OCI-LY3 (cell line): ENCODE data around the gene NEMP1.

Source experiments
- H2AFZ ChIP-seq: fragments of 200-600, 300-600 bp; shearing (Covaris generic); 2 replicates; pipeline ENCODE4 v1.6.0; 2014; ENCODE audit warnings: antibody characterized with exemption, low read depth, low read length
- H3K27ac ChIP-seq: fragments of 200-600, 300-600 bp; sonication (generic); 2 replicates; pipeline ENCODE4 v1.5.1; 2014; ENCODE audit warnings: mild to moderate bottlenecking, low read length, moderate library complexity, mixed read lengths
- H3K27me3 ChIP-seq: fragments of 200-600, 300-600 bp; sonication (generic); 2 replicates; pipeline ENCODE4 v1.6.1; 2014; ENCODE audit warnings: low read depth, low read length, mixed read lengths
- H3K36me3 ChIP-seq: fragments of 200-600, 300-600 bp; sonication (generic); replicated peaks from 2 replicates; pipeline ENCODE3; 2014; ENCODE audit warnings: low read depth, low read length, mixed read lengths
- H3K4me1 ChIP-seq: fragments of 300-600, 200-600 bp; sonication (generic); 2 replicates; pipeline ENCODE4 v1.6.1; 2014; ENCODE audit warnings: low read length, mixed read lengths
- H3K4me2 ChIP-seq: fragments of 200-600, 300-600 bp; sonication (generic); 2 replicates; pipeline ENCODE4 v1.6.1; 2014; ENCODE audit warnings: low read length, mixed read lengths
- H3K4me3 ChIP-seq: fragments of 300-600, 200-600 bp; sonication (generic); 2 replicates; pipeline ENCODE4 v1.5.1; 2014; ENCODE audit warnings: antibody characterized with exemption, mild to moderate bottlenecking, low read length, moderate library complexity
- H3K79me2 ChIP-seq: fragments of 300-600, 200-600 bp; shearing (Covaris generic); 2 replicates; pipeline ENCODE4 v1.6.1; 2014; ENCODE audit warnings: mild to moderate bottlenecking, low read length, mixed read lengths
- H3K9ac ChIP-seq: fragments of 300-600, 200-600 bp; shearing (Covaris generic); 2 replicates; pipeline ENCODE4 v1.6.0; 2014; ENCODE audit warnings: mild to moderate bottlenecking, low read length, moderate library complexity
- H3K9me3 ChIP-seq: fragments of 200-600, 300-600 bp; shearing (Covaris generic); 2 replicates; pipeline ENCODE4 v1.6.1; 2014; ENCODE audit warnings: low read length, mixed read lengths; ENCODE audit not compliant: insufficient read depth
- H4K20me1 ChIP-seq: fragments of 200-600, 300-600 bp; sonication (generic); 2 replicates; pipeline ENCODE4 v1.6.1; 2016; ENCODE audit warnings: low read length, mixed read lengths; ENCODE audit not compliant: insufficient read depth
- EZH2phosphoT487 ChIP-seq: fragments of 200-600 bp; shearing (Covaris generic); IDR thresholded peaks from 2 replicates; pipeline ENCODE4 v1.6.1; 2018; ENCODE audit warnings: antibody characterized with exemption, mixed run types, low read depth
- TF ChIP-seq, protein P1 (sequence below): fragments of 200-600, 300-600 bp; sonication (generic); IDR thresholded peaks from 2 replicates; pipeline ENCODE4 v1.5.1; 2014; ENCODE audit warnings: antibody characterized with exemption, low read length, low read depth

The NEMP1 gene

DNA sequence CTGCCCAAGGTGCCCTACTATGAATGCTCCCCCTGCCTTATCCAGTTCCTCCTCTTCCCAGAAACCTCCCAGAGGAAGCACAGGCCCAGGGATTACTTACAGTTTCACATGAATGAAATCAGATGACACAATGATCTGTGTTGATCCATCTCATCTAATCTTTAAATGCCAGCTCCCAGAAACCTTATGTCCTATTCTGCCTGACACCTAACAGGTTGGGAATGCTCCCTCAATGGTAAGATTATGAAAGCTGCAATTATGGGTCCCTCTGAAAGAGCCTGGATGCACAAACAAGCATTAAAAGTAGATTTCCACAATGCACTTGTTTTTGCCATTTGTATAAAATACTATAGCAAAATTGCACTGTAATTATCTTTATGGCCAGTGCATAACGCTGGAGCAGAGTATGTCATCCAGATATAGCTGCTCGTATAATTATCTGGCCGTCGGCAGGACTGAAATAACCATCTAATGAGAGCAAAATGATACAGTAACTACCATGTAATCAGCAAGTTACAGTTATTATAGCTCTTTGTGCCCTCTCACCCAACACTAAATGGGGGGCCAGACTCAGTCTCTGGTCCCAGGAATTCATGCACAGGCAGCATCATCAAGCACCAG is 67.9 kb downstream of the NEMP1 start:
- no peak for TF ChIP-seq EZH2phosphoT487
- no peak overlapping the region for H3K4me2 ChIP-seq
- no peak overlapping the region for H3K27ac ChIP-seq
- no peaks in the 10 kb centered on the region for H3K36me3 ChIP-seq
- H3K9ac ChIP-seq, result no peak overlapping the region
- no peaks in the 10 kb centered on the region for H3K9me3 ChIP-seq
- peaks cover 42% of the 10 kb centered on the region for H3K4me1 ChIP-seq
- no peak overlapping the region for H2AFZ ChIP-seq
- no peak overlapping the region for H3K4me3 ChIP-seq
- peaks cover 5% of the 10 kb centered on the region for H3K79me2 ChIP-seq
- H4K20me1 ChIP-seq, result no peaks in the 10 kb centered on the region
- H3K27me3 ChIP-seq, result peaks cover 24% of the 10 kb centered on the region

DNA sequence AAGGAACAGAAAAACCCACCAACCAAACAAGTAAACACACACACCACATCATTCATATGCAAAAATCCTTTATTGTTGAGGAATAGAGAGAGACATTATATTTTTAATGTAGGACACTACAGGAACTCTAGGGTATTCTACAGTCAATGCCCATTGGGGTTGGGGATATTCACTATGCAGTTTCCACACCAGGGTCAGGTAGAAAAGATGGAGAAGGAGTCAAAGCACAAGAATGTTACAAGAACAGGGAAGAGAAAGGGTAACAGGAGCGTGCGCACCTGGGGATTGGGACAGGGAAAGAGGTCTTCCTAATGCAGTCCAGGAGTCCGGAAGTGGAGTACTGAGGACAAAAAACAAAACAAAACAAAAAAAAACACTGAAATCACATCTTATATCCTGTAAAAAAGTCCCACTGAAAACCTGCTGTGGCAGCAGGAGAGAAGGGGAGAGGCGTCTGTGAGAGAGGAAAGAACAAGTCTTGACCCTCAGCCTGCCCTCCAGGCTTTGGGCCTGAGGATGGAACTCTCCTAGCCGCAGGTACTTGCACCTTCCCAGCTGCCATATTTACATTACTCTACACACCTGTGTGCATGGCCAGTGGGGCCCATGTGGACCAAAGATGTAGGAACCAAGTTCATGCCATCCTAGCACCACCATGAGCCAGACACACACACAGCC is 68.5 kb downstream of the NEMP1 start:
- H3K27ac ChIP-seq, result no peak overlapping the region
- peaks cover 11% of the 10 kb centered on the region for H3K79me2 ChIP-seq
- H3K4me3 ChIP-seq, result no peak overlapping the region
- peaks cover 18% of the 10 kb centered on the region for H3K27me3 ChIP-seq
- no peak overlapping the region for H3K4me2 ChIP-seq
- no peak overlapping the region for H2AFZ ChIP-seq
- no peaks in the 10 kb centered on the region for H3K9me3 ChIP-seq
- TF ChIP-seq, protein P1, sequence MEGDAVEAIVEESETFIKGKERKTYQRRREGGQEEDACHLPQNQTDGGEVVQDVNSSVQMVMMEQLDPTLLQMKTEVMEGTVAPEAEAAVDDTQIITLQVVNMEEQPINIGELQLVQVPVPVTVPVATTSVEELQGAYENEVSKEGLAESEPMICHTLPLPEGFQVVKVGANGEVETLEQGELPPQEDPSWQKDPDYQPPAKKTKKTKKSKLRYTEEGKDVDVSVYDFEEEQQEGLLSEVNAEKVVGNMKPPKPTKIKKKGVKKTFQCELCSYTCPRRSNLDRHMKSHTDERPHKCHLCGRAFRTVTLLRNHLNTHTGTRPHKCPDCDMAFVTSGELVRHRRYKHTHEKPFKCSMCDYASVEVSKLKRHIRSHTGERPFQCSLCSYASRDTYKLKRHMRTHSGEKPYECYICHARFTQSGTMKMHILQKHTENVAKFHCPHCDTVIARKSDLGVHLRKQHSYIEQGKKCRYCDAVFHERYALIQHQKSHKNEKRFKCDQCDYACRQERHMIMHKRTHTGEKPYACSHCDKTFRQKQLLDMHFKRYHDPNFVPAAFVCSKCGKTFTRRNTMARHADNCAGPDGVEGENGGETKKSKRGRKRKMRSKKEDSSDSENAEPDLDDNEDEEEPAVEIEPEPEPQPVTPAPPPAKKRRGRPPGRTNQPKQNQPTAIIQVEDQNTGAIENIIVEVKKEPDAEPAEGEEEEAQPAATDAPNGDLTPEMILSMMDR, result no peak
- no peak for TF ChIP-seq EZH2phosphoT487
- no peaks in the 10 kb centered on the region for H4K20me1 ChIP-seq
- H3K4me1 ChIP-seq, result peaks cover 47% of the 10 kb centered on the region
- no peak overlapping the region for H3K9ac ChIP-seq
- H3K36me3 ChIP-seq, result no peaks in the 10 kb centered on the region

DNA sequence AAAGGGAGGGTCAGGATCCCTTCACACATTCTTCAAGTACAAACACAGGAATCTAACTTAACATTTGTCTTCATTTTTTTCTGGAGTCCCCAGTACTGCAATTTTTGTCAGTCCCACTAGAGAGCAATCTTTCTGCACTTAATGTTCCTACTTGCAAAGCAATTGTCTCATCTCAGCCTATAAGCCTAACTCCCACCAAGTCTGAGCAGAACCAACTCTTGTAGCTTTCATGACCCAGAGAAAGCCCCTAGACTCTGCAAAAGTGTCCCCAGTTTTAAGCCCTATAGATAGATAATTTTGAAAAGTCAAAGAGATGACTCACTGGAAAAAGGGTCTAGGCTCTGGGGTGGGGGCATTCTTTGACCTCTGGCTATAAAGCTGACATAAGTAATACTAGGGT is 70.4 kb downstream of the NEMP1 start:
- H3K27ac ChIP-seq, result no peak overlapping the region
- H4K20me1 ChIP-seq, result 0 out of 2 replicates have a peak, but pooled peaks cover 3% of the 10 kb centered on the region
- H3K27me3 ChIP-seq, result no peaks in the 10 kb centered on the region
- no peaks in the 10 kb centered on the region for H3K9me3 ChIP-seq
- H3K4me3 ChIP-seq, result no peak overlapping the region
- no peak overlapping the region for H3K9ac ChIP-seq
- peaks cover 42% of the 10 kb centered on the region for H3K4me1 ChIP-seq
- no peak overlapping the region for H2AFZ ChIP-seq
- TF ChIP-seq, protein P1, result peak; percentile 79
- no peak for TF ChIP-seq EZH2phosphoT487
- H3K79me2 ChIP-seq, result peaks cover 25% of the 10 kb centered on the region
- H3K4me2 ChIP-seq, result no peak overlapping the region
- peaks cover 11% of the 10 kb centered on the region for H3K36me3 ChIP-seq

DNA sequence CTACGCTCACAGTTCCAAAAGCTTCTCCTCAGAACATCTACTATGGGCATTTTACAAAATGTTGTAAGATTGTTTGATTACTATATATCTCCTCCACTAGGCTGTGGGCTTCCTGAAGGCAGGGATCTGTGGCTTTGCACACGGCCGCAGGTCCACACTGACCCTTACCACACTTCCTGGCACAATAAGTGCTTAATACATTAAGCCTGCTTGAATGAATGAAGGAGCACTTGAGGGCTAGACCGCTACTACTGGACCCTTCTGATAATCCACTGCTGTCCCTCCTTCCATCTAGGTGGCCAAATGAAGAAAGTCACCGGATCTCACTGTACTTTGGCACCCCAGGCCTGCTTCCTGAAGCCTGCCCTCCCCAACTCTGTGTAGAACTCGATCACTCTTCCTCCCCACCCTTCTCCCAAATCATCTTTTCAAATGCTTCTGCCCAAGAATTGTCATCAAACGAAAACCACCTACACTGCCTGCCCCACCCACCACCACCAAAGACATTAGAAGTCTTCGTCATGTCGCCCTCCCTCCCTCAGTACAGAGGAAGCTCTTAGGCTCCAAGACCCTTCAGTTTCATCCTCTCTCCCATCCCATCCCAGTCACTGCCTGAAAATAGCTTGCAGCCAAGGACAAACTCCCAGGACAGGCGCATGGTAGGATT is 71.6 kb downstream of the NEMP1 start:
- Histone ChIP-seq H2AFZ (peak overlapping the region; percentile 93), H3K36me3 (peaks cover 11% of the 10 kb centered on the region), H3K27me3 (no peaks in the 10 kb centered on the region), H3K79me2 (peaks cover 27% of the 10 kb centered on the region), H3K4me2 (peak overlapping the region; percentile 61), H3K9me3 (no peaks in the 10 kb centered on the region), H4K20me1 (peaks cover 5% of the 10 kb centered on the region; the same call in 1 of the 2 replicates), H3K4me3 (peak overlapping the region; percentile 63), H3K4me1 (peaks cover 30% of the 10 kb centered on the region), H3K9ac (peak overlapping the region; percentile 50), H3K27ac (no peak overlapping the region)
- TF ChIP-seq, protein P1, result no peak; the same call in 1 of the 2 replicates
- TF ChIP-seq EZH2phosphoT487, result no peak
